Measurements from ENCODE around the gene SLC25A5. TPM values are rescaled to one million over a fixed set of nuclear protein-coding genes. Genes with fewer than 3 reads are reported as not detected.

The SLC25A5 gene
- total RNA-seq, 1 experiment from 2014 or later: 807 TPM

GRCh38 chrX:119505945-119506344 is 37.7 kb downstream of the SLC25A5 start:
- no peaks in the 10 kb centered on the region for H3K79me2 ChIP-seq (ENCODE audit: low read depth)
- no peak for DNase-seq
- H3K27me3 ChIP-seq (ENCODE audit: insufficient read depth, low read depth): no peaks in the 10 kb centered on the region
- H3K36me3 ChIP-seq (ENCODE audit: low read depth): no peaks in the 10 kb centered on the region
- H3K9me2 ChIP-seq (ENCODE audit: insufficient read depth): no peaks in the 10 kb centered on the region
- POLR2A ChIA-PET (ENCODE audit: unreplicated experiment): no interaction called here
- peaks cover 37% of the 10 kb centered on the region for H3K4me1 ChIP-seq (replicated peaks; ENCODE audit: insufficient read depth)
- H2AFZ ChIP-seq: no peak overlapping the region
- H3K4me3 ChIP-seq: no peak overlapping the region
- CTCF ChIA-PET: interaction anchor here (0.5 to 0.6 kb wide), 2 partner anchors 49 to 286 kb away, joined by 3 to 4 read pairs; no protein-coding TSS in a partner anchor
- H3F3A ChIP-seq (ENCODE audit: insufficient read depth, low read depth): peaks cover 40% of the 10 kb centered on the region
- TF ChIP-seq CTCF (conservative IDR thresholded peaks at IDR 0.05): no peak
- no peak for TF ChIP-seq EZH2 (IDR thresholded peaks at IDR 0.05; ENCODE audit: low read depth)
- no peaks in the 10 kb centered on the region for H4K20me1 ChIP-seq (ENCODE audit: insufficient read depth)
- BruUV-seq (replicated peaks): no TSS peak
- intact Hi-C loops (cut with micrococcal nuclease; ENCODE audit: unreplicated experiment): no loop called here
- no peak overlapping the region for H3K4me2 ChIP-seq
- H3K27ac ChIP-seq: no peak overlapping the region
- H3K9me3 ChIP-seq (ENCODE audit: insufficient read depth, low read depth): no peaks in the 10 kb centered on the region

GRCh38 chrX:119507206-119507605 is 39.0 kb downstream of the SLC25A5 start:
- peak overlapping the region; percentile 1; the same call in 1 of the 2 replicates for H3K27ac ChIP-seq
- H2AFZ ChIP-seq: no peak overlapping the region
- no TSS peak for BruUV-seq (replicated peaks)

GRCh38 chrX:119512146-119512800 is 44.0 kb downstream of the SLC25A5 start:
- Histone ChIP-seq H2AFZ (no peak overlapping the region), H3K36me3 (ENCODE audit: low read depth) (no peaks in the 10 kb centered on the region), H3K9me2 (ENCODE audit: insufficient read depth) (no peaks in the 10 kb centered on the region), H3F3A (ENCODE audit: insufficient read depth, low read depth) (no peaks in the 10 kb centered on the region), H3K4me2 (0 out of 2 replicates have a peak overlapping the region, but pooled peaks have one; percentile 13), H3K79me2 (ENCODE audit: low read depth) (no peaks in the 10 kb centered on the region), H3K9me3 (ENCODE audit: insufficient read depth, low read depth) (no peaks in the 10 kb centered on the region), H3K4me3 (no peak overlapping the region), H3K27ac (no peak overlapping the region), H4K20me1 (ENCODE audit: insufficient read depth) (no peaks in the 10 kb centered on the region), H3K27me3 (ENCODE audit: insufficient read depth, low read depth) (no peaks in the 10 kb centered on the region), H3K4me1 (replicated peaks; ENCODE audit: insufficient read depth) (peaks cover 5% of the 10 kb centered on the region)
- ChIA-PET POLR2A (ENCODE audit: unreplicated experiment) (interaction anchor here (0.6 to 1.1 kb wide), 2 partner anchors 9 to 11 kb away, joined by 3 to 12 read pairs; no protein-coding TSS in a partner anchor), CTCF (interaction anchor here (0.5 to 2.1 kb wide), 11 partner anchors 9 to 393 kb away, joined by 3 to 13 read pairs (median 6); partner anchors contain the start of genes SLC25A5 and UBE2A)
- TF ChIP-seq EZH2 (IDR thresholded peaks at IDR 0.05; ENCODE audit: low read depth) (no peak), CTCF (conservative IDR thresholded peaks at IDR 0.05) (peak; percentile 83)
- no TSS peak for BruUV-seq (replicated peaks)
- peak; percentile 78 to 80 for DNase-seq
- intact Hi-C loops (cut with micrococcal nuclease; ENCODE audit: unreplicated experiment): loop anchor here (1.0 to 10.0 kb wide), 6 partner anchors 24 to 703 kb away; partner anchors contain the start of gene SLC25A5

More at GRCh38 chrX:119507206-119507605, 39.0 kb downstream of the SLC25A5 start:
- Histone ChIP-seq H3K4me1 (replicated peaks; ENCODE audit: insufficient read depth) (peaks cover 28% of the 10 kb centered on the region), H3K9me2 (ENCODE audit: insufficient read depth) (no peaks in the 10 kb centered on the region), H3K9me3 (ENCODE audit: insufficient read depth, low read depth) (no peaks in the 10 kb centered on the region), H4K20me1 (ENCODE audit: insufficient read depth) (no peaks in the 10 kb centered on the region), H3K27me3 (ENCODE audit: insufficient read depth, low read depth) (no peaks in the 10 kb centered on the region), H3F3A (ENCODE audit: insufficient read depth, low read depth) (peaks cover 27% of the 10 kb centered on the region), H3K4me3 (no peak overlapping the region), H3K4me2 (no peak overlapping the region), H3K79me2 (ENCODE audit: low read depth) (no peaks in the 10 kb centered on the region), H3K36me3 (ENCODE audit: low read depth) (no peaks in the 10 kb centered on the region)
- CTCF ChIA-PET: interaction anchor here (0.6 kb wide), 1 partner anchor 30 kb away, joined by 3 read pairs; no protein-coding TSS in a partner anchor
- no peak for DNase-seq
- no peak for TF ChIP-seq CTCF (conservative IDR thresholded peaks at IDR 0.05)
- no peak for TF ChIP-seq EZH2 (IDR thresholded peaks at IDR 0.05; ENCODE audit: low read depth)
- POLR2A ChIA-PET (ENCODE audit: unreplicated experiment): interaction anchor here (0.5 kb wide), 1 partner anchor 713 kb away, joined by 3 read pairs; no protein-coding TSS in a partner anchor
- intact Hi-C loops (cut with micrococcal nuclease; ENCODE audit: unreplicated experiment): no loop called here

Data from PC-9 (cell line).